OCI-LY7 (cell line): ENCODE results near the gene TTLL3.

Experiments used
- CTCF ChIP-seq: fragments of 200-600 bp; sonication (generic); conservative IDR thresholded peaks from 2 replicates; pipeline ENCODE4 v1.5.1; 2014; ENCODE audit warnings: mild to moderate bottlenecking, antibody characterized with exemption, low read length, moderate library complexity, mixed read lengths
- EZH2phosphoT487 ChIP-seq: fragments of 200-600 bp; sonication (generic); IDR thresholded peaks from 2 replicates; pipeline ENCODE4 v1.6.1; 2018; ENCODE audit warnings: low read depth, borderline replicate concordance, mild to moderate bottlenecking, mixed run types, antibody characterized with exemption, low read length, moderate library complexity, mixed read lengths

- TF ChIP-seq CTCF = no peak
- no peak for TF ChIP-seq EZH2phosphoT487
Measured at GRCh38 chr3:9780910-9781309, 29.2 kb upstream of the TTLL3 start.
